Panc1 (cell line): ENCODE data around the gene SLC25A10. TPM values are rescaled to one million over a fixed set of nuclear protein-coding genes. Genes with fewer than 3 reads are reported as not detected.

ENCODE experiments used
- ATAC-seq: fragments of 200-7000 bp; cut with Tn5 transposase; 2 replicates; pipeline ENCODE4 v1.9.1; 2020; ENCODE audit warnings: mild to moderate bottlenecking, moderate library complexity
- BruUV-seq: library from RNA; stranded (reverse); fragments of 400-500 nt; replicated peaks from 2 replicates; lab custom pipeline; 2021; lab: Mats Ljungman, UMichigan
- CTCF ChIA-PET: fragments of 300-600 bp; sonication (Branson Sonifier 250); formaldehyde crosslinking; loops from one replicate; lab custom pipeline; 2022; ENCODE audit warnings: antibody characterized with exemption; lab: Charles Lee
- POLR2A ChIA-PET: fragments of 300-600 bp; sonication (Branson Sonifier 250); formaldehyde crosslinking; loops from one replicate; lab custom pipeline; 2022; ENCODE audit warnings: antibody characterized with exemption; lab: Charles Lee
- DNase-seq: peaks from one replicate; pipeline ENCODE4 v3.0.0-alpha.2; 2010; ENCODE audit warnings: low read depth, low spot score
- H3K27ac ChIP-seq: 2 replicates; pipeline ENCODE4 v1.5.1; 2011; ENCODE audit warnings: mild to moderate bottlenecking, low read length, inconsistent platforms
- H3K27me3 ChIP-seq: fragments of 200-500 bp; sonication (Bioruptor generic); 2 replicates; pipeline ENCODE4 v1.6.0; 2014; ENCODE audit warnings: low read length, inconsistent platforms; ENCODE audit not compliant: control insufficient read depth, insufficient read depth
- H3K36me3 ChIP-seq: fragments of 200-500 bp; sonication (Bioruptor generic); 2 replicates; pipeline ENCODE4 v1.5.1; 2014; ENCODE audit warnings: inconsistent platforms, mild to moderate bottlenecking, low read length, moderate library complexity; ENCODE audit not compliant: control insufficient read depth, insufficient read depth
- H3K4me1 ChIP-seq: 2 replicates; pipeline ENCODE4 v1.5.1; 2011; ENCODE audit warnings: inconsistent platforms, mild to moderate bottlenecking, low read length, moderate library complexity; ENCODE audit not compliant: control insufficient read depth, insufficient read depth
- H3K4me3 ChIP-seq, 2 experiments: 2 replicates each; pipeline ENCODE4 v1.5.1; 2011 to 2012; ENCODE audit warnings: low read depth in 2 of 2, low read length in 2 of 2, mild to moderate bottlenecking in 2 of 2, inconsistent platforms in 1 of 2, moderate library complexity in 1 of 2
- H3K9me3 ChIP-seq: fragments of 200-500 bp; sonication (Bioruptor generic); 2 replicates; pipeline ENCODE4 v1.5.1; 2014; ENCODE audit warnings: low read depth, mild to moderate bottlenecking, inconsistent platforms, low read length, moderate library complexity; ENCODE audit not compliant: control insufficient read depth, insufficient read depth
- CTCF ChIP-seq: fragments of 450-650 bp; IDR thresholded peaks from 2 replicates; pipeline ENCODE4 v1.5.1; 2017; ENCODE audit warnings: mild to moderate bottlenecking
- POLR2AphosphoS5 ChIP-seq: IDR thresholded peaks from 2 replicates; pipeline ENCODE4 v1.6.1; 2012; ENCODE audit warnings: mild to moderate bottlenecking, low read depth, low read length, moderate library complexity
- REST ChIP-seq, 2 experiments: IDR thresholded peaks; 2 replicates each; pipeline ENCODE4 v1.6.1; 2011 to 2012; ENCODE audit warnings: low read depth in 2 of 2, control low read depth in 1 of 2, low read length in 1 of 2, mild to moderate bottlenecking in 1 of 2, moderate library complexity in 1 of 2; ENCODE audit not compliant: insufficient read depth in 1 of 2
- SIN3A ChIP-seq: IDR thresholded peaks from 2 replicates; pipeline ENCODE4 v1.6.1; 2012; ENCODE audit warnings: low read depth, mild to moderate bottlenecking, low read length, moderate library complexity, borderline replicate concordance; ENCODE audit not compliant: insufficient read depth
- TCF7L2 ChIP-seq: IDR thresholded peaks from 2 replicates; pipeline ENCODE4 v1.6.1; 2011; ENCODE audit warnings: mild to moderate bottlenecking, low read depth, low read length, inconsistent platforms
- in situ Hi-C: cut with HindIII; loops from 2 replicates; pipeline ENCODE4 v1.10.0; 2016; ENCODE audit warnings: low sequenced_read_pairs, low pct_unique_long_range_greater_than_20kb
- intact Hi-C: fragments of 100-400 bp; cut with micrococcal nuclease; formaldehyde crosslinking; loops from one replicate; pipeline ENCODE4 v1.10.0; 2022; ENCODE audit not compliant: unreplicated experiment
- total RNA-seq: library from RNA; stranded (reverse); gene quantifications from one replicate; pipeline ENCODE4 v1.2.1, GENCODE V29; 2021; ENCODE audit not compliant: unreplicated experiment

SLC25A10 gene
- total RNA-seq, 1 experiment from 2014 or later, result 81.2 TPM

GRCh38 chr17:81697261-81698044 is 14.6 kb upstream of the SLC25A10 start:
- no peak for DNase-seq
- POLR2A ChIA-PET, result no interaction called here
- H3K27ac ChIP-seq, result no peak overlapping the region
- no peak overlapping the region for H3K4me3 ChIP-seq
- H3K36me3 ChIP-seq, result peaks cover 15% of the 10 kb centered on the region
- BruUV-seq, result no TSS peak
- CTCF ChIA-PET, result no interaction called here
- H3K4me1 ChIP-seq, result peaks cover 12% of the 10 kb centered on the region
- H3K9me3 ChIP-seq, result no peaks in the 10 kb centered on the region
- intact Hi-C loops, result no loop called here
- no peaks in the 10 kb centered on the region for H3K27me3 ChIP-seq
- in situ Hi-C loops, result no loop called here
- ATAC-seq, result no peak
- TF ChIP-seq SIN3A (no peak), POLR2AphosphoS5 (no peak), CTCF (no peak), TCF7L2 (no peak), REST (IDR thresholded peaks at IDR 0.05; ENCODE audit: insufficient read depth in 1 of 2, low read depth in 2 of 2, low read length in 1 of 2) (no peak)

DNA sequence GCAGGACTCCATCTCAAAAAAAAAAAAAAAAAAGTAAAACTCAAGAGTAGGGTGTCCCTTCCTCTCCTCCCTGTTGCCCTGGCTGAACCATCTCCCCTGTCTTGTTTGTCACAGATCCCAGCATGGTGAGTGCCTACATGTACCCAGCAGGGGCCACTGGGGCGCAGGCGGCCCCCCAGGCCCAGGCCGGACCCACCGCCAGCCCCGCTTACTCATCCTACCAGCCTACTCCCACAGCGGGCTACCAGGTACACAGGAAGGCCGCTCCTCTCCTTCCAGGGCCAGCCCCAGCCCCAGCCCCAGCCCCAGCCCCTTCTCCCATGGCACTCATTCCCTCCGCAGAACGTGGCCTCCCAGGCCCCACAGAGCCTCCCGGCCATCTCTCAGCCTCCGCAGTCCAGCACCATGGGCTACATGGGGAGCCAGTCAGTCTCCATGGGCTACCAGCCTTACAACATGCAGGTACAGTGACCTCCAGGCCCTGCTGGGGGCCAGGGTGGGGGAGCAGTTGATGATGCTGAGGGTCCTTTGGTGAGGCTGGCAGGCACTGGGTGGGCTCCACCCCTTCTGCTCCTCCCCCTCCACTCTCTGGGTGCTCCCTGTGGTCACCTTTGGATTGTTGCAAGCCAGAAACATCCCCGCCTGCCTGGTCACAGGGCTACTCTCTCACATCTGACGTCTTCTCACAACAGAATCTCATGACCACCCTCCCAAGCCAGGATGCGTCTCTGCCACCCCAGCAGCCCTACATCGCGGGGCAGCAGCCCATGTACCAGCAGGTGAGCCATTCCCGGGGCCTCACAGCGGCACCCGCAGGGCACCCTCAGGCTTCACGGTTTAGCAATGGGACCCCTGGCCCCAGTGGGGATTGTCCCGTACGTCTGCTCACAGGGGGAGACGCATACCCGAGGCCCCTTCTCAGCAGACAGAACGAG is 11.5 kb upstream of the SLC25A10 start:
- CTCF ChIA-PET, result no interaction called here

More for the DNA sequence above, 11.5 kb upstream of the SLC25A10 start:
- DNase-seq, result no peak
- intact Hi-C loops, result no loop called here
- in situ Hi-C loops, result no loop called here
- Histone ChIP-seq H3K36me3 (peaks cover 22% of the 10 kb centered on the region), H3K4me3 (peak overlapping the region; percentile 96 to 98), H3K27me3 (no peaks in the 10 kb centered on the region), H3K4me1 (peaks cover 17% of the 10 kb centered on the region), H3K9me3 (no peaks in the 10 kb centered on the region), H3K27ac (peak overlapping the region; percentile 96)
- no TSS peak for BruUV-seq
- TF ChIP-seq CTCF, result no peak
- TF ChIP-seq TCF7L2, result no peak
- no peak for TF ChIP-seq SIN3A
- no peak for TF ChIP-seq REST (IDR thresholded peaks at IDR 0.05; ENCODE audit: insufficient read depth in 1 of 2, low read depth in 2 of 2, low read length in 1 of 2)
- TF ChIP-seq POLR2AphosphoS5, result no peak
- POLR2A ChIA-PET, result no interaction called here
- ATAC-seq, result peak; percentile 5; the same call in 1 of the 2 replicates
